HG02678 (cell line): ENCODE data around the gene PDE11A.

Experiments
- ATAC-seq: cut with Tn5 transposase; IDR thresholded peaks from one replicate; pipeline ENCODE4 v1.9.1; 2021; ENCODE audit warnings: mild to moderate bottlenecking, moderate library complexity; ENCODE audit not compliant: unreplicated experiment

Gene PDE11A

GRCh38 chr2:177771191-177771590, 301.4 kb downstream of the PDE11A start:
- no peak for ATAC-seq

GRCh38 chr2:177767768-177768167, 304.8 kb downstream of the PDE11A start:
- no peak for ATAC-seq

GRCh38 chr2:177765698-177766097, 306.9 kb downstream of the PDE11A start:
- ATAC-seq = no peak

GRCh38 chr2:177763531-177764265, 308.9 kb downstream of the PDE11A start:
- ATAC-seq = peak; percentile 99

- no peak for ATAC-seq
Observed at GRCh38 chr2:177759443-177759842, 313.1 kb downstream of the PDE11A start.

- ATAC-seq = no peak
Observed at GRCh38 chr2:177758591-177759371, 313.8 kb downstream of the PDE11A start.

GRCh38 chr2:177756336-177756735, 316.2 kb downstream of the PDE11A start:
- ATAC-seq = no peak

GRCh38 chr2:177754492-177754873, 318.1 kb downstream of the PDE11A start:
- ATAC-seq = no peak

- ATAC-seq = no peak
Observed at GRCh38 chr2:177753682-177754491, 318.7 kb downstream of the PDE11A start.

- ATAC-seq = no peak
Observed at GRCh38 chr2:177748360-177748759, 324.2 kb downstream of the PDE11A start.

GRCh38 chr2:177747384-177747783, 325.2 kb downstream of the PDE11A start:
- ATAC-seq = no peak

GRCh38 chr2:177746358-177746757, 326.2 kb downstream of the PDE11A start:
- ATAC-seq = no peak

- no peak for ATAC-seq
Observed at GRCh38 chr2:177745531-177745930, 327.0 kb downstream of the PDE11A start.

GRCh38 chr2:177742851-177743250, 329.7 kb downstream of the PDE11A start:
- no peak for ATAC-seq

- ATAC-seq = no peak
Observed at GRCh38 chr2:177741866-177742265, 330.7 kb downstream of the PDE11A start.

- no peak for ATAC-seq
Observed at GRCh38 chr2:177740700-177741099, 331.9 kb downstream of the PDE11A start.

GRCh38 chr2:177738461-177739235, 333.9 kb downstream of the PDE11A start:
- ATAC-seq = no peak

- no peak for ATAC-seq
Observed at GRCh38 chr2:177735318-177735803, 337.2 kb downstream of the PDE11A start.

- ATAC-seq = no peak
Observed at GRCh38 chr2:177733322-177733855, 339.2 kb downstream of the PDE11A start.

- no peak for ATAC-seq
Observed at GRCh38 chr2:177731384-177731783, 341.2 kb downstream of the PDE11A start.
